Fibroblast of skin of scalp (primary cell): Measurements from ENCODE around the gene ANGPT4.

ENCODE experiments used
- DNase-seq: peaks from one replicate; pipeline ENCODE4 v3.0.0-alpha.2; 2013

ANGPT4 gene

DNA sequence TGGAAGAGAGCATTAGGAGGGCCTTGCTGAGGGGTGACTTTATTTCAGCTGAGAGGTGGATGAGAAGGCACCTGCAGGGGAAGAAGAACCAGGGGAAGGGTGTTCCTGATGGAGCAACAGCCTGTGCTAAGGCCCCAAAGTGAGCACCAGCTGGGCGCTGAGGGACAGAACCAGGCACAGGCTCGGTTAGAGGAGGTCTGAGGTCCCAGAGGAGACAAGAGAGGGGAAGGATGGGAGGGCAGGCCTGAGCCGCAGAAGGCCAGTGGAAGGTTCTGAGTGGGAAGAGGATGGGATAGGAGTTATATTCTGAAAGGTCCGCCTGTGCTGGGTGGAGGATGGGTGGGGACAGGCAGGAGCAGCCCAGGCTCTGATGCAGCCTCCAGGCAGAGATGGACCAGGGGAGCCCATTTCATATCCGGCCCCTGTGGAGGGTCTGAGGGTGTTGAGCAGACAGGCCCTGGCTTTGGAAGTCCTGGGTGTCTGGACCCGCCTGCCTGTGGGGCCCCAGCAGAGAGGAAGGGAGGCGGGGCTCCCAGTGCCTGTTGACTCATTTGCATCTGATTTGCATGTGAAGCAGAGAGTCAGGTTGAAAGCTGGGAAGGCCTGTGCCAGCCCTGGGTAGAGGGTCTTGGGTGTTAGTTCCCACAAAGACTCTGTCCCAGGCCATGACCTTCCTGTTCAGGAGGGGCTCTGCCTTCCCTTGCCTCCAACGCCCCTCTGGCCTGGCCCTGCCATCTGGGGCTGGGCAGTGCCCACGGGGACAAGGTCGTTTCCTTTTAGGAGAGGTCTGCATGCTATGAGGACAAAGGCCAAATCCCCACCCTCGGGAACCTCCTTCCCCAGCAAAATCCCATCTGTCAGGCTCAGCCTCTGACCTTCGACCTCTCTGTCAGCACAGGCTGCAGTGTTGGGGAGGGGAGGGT lies 93.2 kb downstream of the ANGPT4 start:
- no peak for DNase-seq

DNA sequence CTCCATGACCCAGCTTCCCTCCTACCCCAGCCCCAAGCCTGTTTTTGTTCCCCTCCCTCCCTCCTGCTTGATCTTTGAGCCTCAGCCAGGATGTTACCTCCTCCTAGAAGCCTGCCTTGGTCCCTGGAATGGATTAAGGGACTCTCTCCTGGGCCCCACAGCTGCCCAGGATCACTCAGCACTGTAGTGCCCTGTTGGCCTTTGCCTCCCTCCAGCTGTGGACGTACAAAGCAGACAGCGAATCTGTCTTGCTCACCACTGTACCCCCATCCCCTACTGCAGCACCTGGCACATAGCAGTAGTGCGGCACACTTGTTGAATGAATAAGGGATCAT lies 94.4 kb downstream of the ANGPT4 start:
- DNase-seq, result no peak

DNA sequence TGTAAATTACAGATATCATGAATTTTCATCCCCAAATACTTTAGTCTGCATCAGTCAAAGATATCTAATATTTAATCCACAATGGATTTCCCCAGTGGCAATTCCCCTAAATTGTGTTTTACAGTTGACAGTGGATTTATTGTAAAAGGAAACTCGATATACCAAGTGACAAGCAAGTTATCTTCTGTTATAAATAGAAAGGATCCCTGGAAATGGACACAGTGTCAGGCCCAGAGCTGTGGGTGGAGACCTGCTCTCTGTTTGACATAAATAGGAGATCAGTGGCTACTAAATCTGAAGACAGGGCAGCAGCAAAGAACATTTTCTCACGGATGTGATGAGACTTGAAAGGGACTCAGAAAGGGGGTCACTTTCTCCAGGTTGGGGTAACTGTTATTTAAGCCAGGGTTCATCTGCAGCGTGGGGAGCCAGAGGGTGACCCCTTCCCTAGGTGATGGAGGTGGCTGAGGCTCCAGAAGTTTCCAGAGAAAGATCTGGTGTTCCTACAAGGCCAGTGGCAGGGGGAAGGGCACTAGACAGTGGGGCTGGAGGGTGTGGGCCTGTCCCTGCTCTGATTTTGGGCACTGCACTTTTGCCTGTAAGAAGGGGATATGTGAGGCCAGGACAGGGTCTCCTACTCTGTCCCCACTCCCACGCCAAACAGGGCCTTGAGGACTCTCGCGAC lies 94.9 kb downstream of the ANGPT4 start:
- DNase-seq, result no peak

- no peak for DNase-seq
Observed at GRCh38 chr20:820323-820953, 95.7 kb downstream of the ANGPT4 start.
